ENCODE results near the gene ESRRB. TPM values are rescaled to one million over a fixed set of nuclear protein-coding genes. Genes with fewer than 3 reads are reported as not detected.

ESRRB gene
- total RNA-seq: not detected in 2 replicates

DNA sequence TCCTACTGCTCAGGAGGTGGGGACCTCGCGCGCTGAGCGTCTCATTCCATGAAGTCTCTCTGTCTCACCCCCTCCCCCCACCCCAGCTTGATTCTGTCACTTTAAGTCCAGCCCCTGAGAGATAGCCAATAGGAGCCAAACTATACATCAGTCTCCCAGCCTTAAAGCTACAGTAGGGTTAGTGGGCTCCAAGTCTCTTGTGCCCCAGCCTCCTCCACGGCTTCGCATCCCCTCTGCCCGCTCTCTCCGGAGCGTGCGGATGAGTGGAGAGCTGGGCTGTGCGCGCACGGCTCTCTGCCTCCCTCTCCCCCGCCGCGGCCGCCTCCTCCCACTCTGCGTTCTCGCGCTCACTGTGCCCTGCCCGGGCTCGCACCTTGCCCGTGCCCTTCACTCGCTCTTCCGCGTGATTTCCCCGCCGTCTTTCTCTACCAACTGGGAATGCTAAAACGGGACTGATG lies at the start of gene ESRRB:
Gene ESRRB, plus strand, starts transcription at position 191 of the 458 bp plus-strand sequence. Its CDS starts 265 bp downstream, at position 456.

Other genes starting within 250 kb of the ESRRB start
- gene GPATCH2L, start 224.2 kb upstream of the ESRRB start, total RNA-seq: 33.0 and 49.6 TPM in 2 replicates